ENCODE measurements around the gene SH3GL3.

- TF ChIP-seq SUZ12 (IDR thresholded peaks at IDR 0.05; ENCODE audit: extremely low read depth, insufficient read depth, insufficient read length) (no peak), ZNF274 (IDR thresholded peaks at IDR 0.05; ENCODE audit: low read depth, low read length) (no peak)
These were observed 100.0 kb downstream of the SH3GL3 start for GRCh38 chr15:83547168-83547567.

Measured in NT2/D1 (cell line).